Activated T-helper 1 cell treated with anti-CD3 and anti-CD28 coated beads, Interleukin-12 subunit alpha, Interleukin-12 subunit beta, Interleukin-2, Interleukin-4 antibody, amounts not matched to agents 30 ng/mL and 10 ng/mL and 1 ng/mL, durations not matched to agents 14 hours and 24 hours and 36 hours (primary cell): Measurements from ENCODE around the gene ELF2. TPM values are rescaled to one million over a fixed set of nuclear protein-coding genes. Genes with fewer than 3 reads are reported as not detected.
"Not testable (repeated sequence)": the region's sequence is repeated elsewhere in the genome, so short reads cannot be mapped to it uniquely, and the experiment has no call there.

Source experiments
- DNase-seq: peaks from one replicate; pipeline ENCODE4 v3.0.0; 2021; ENCODE audit warnings: low spot score
- H3K27ac Mint-ChIP-seq: one replicate; pipeline ENCODE4 v1.8.0; 2021; ENCODE audit warnings: mild to moderate bottlenecking, mixed read lengths
- H3K27me3 Mint-ChIP-seq: one replicate; pipeline ENCODE4 v1.8.0; 2022; ENCODE audit warnings: mild to moderate bottlenecking, moderate library complexity, mixed read lengths; ENCODE audit not compliant: insufficient read depth
- H3K36me3 Mint-ChIP-seq: one replicate; pipeline ENCODE4 v1.8.0; 2021; ENCODE audit warnings: low read depth, mixed read lengths
- H3K4me1 Mint-ChIP-seq: one replicate; pipeline ENCODE4 v1.8.0; 2021; ENCODE audit warnings: low read depth, mixed read lengths
- H3K4me3 Mint-ChIP-seq: one replicate; pipeline ENCODE4 v1.8.0; 2021; ENCODE audit warnings: mild to moderate bottlenecking, moderate library complexity, mixed read lengths
- H3K9me3 Mint-ChIP-seq: one replicate; pipeline ENCODE4 v1.8.0; 2021; ENCODE audit warnings: mixed read lengths
- intact Hi-C: fragments of 100-400 bp; cut with micrococcal nuclease; formaldehyde crosslinking; loops from one replicate; pipeline ENCODE4 v1.15.1; 2024
- total RNA-seq: library from RNA; stranded (reverse); gene quantifications from 2 replicates; pipeline ENCODE4 v1.2.3, GENCODE V29; 2022

Gene ELF2
- total RNA-seq, 1 donor from 2014 or later, result 26.3 TPM

- Mint-ChIP-seq H3K9me3 (no peaks in the 10 kb centered on the region), H3K27me3 (no peaks in the 10 kb centered on the region), H3K4me1 (peaks cover 9% of the 10 kb centered on the region), H3K27ac (no peak overlapping the region), H3K4me3 (no peak overlapping the region), H3K36me3 (peaks cover 8% of the 10 kb centered on the region)
- no peak for DNase-seq
- intact Hi-C loops, result no loop called here
Measured at GRCh38 chr4:139035650-139036049, 141.4 kb downstream of the ELF2 start.

- Mint-ChIP-seq H3K9me3 (no peaks in the 10 kb centered on the region), H3K4me3 (no peak overlapping the region), H3K4me1 (peaks cover 15% of the 10 kb centered on the region), H3K27ac (no peak overlapping the region), H3K36me3 (peaks cover 6% of the 10 kb centered on the region), H3K27me3 (no peaks in the 10 kb centered on the region)
- intact Hi-C loops, result loop anchor here (1.0 to 2.0 kb wide), 6 partner anchors 12 to 270 kb away; partner anchors contain the start of genes ELF2 and NAA15
- peak; percentile 55 for DNase-seq
Measured at GRCh38 chr4:139030614-139031235, 146.3 kb downstream of the ELF2 start.

- not testable (repeated sequence) for H3K36me3 Mint-ChIP-seq, DNase-seq, H3K27ac Mint-ChIP-seq, H3K27me3 Mint-ChIP-seq, H3K9me3 Mint-ChIP-seq, H3K4me3 Mint-ChIP-seq
- peaks cover 20% of the 10 kb centered on the region for H3K4me1 Mint-ChIP-seq
- intact Hi-C loops, result loop anchor here (1.0 to 2.0 kb wide), 6 partner anchors 12 to 271 kb away; partner anchors contain the start of genes ELF2 and NAA15
Measured at GRCh38 chr4:139029866-139030363, 147.1 kb downstream of the ELF2 start.

DNA sequence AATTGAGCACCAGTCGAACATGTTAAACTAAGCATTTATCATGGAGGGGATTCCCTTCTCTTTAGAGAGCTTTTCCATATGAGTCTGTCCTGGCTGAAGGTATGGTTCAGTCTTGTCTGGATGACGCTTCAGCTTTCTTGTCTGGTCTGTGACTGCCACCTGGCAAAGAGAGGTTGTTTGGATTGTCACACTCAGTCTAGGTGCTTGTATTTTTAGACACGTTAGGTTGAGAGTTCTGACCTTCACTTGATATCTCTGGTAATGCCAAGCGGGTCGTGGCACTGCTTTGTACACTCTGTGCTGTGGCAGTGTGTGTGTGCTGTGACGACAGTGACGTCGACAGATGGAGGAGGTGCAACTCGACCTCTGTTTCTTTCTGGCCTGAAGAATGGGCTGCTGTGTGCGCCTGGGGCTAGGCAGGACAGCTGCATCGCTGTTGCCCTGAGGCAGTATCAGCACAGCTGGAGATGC lies 148.8 kb downstream of the ELF2 start:
- Mint-ChIP-seq H3K27me3 (no peaks in the 10 kb centered on the region), H3K27ac (no peak overlapping the region), H3K9me3 (no peaks in the 10 kb centered on the region), H3K36me3 (peaks cover 5% of the 10 kb centered on the region), H3K4me1 (peaks cover 20% of the 10 kb centered on the region), H3K4me3 (no peak overlapping the region)
- intact Hi-C loops, result no loop called here
- DNase-seq, result no peak

GRCh38 chr4:139027776-139028175 lies 149.2 kb downstream of the ELF2 start:
- no peak overlapping the region for H3K27ac Mint-ChIP-seq
- H3K4me1 Mint-ChIP-seq, result peaks cover 20% of the 10 kb centered on the region
- H3K36me3 Mint-ChIP-seq, result peaks cover 7% of the 10 kb centered on the region
- H3K27me3 Mint-ChIP-seq, result no peaks in the 10 kb centered on the region
- H3K9me3 Mint-ChIP-seq, result no peaks in the 10 kb centered on the region
- H3K4me3 Mint-ChIP-seq, result no peak overlapping the region
- intact Hi-C loops, result no loop called here
- DNase-seq, result no peak

GRCh38 chr4:139025841-139026240 lies 151.2 kb downstream of the ELF2 start:
- DNase-seq, result no peak
- intact Hi-C loops, result no loop called here
- Mint-ChIP-seq H3K27ac (no peak overlapping the region), H3K4me1 (peaks cover 13% of the 10 kb centered on the region), H3K27me3 (no peaks in the 10 kb centered on the region), H3K4me3 (no peak overlapping the region), H3K9me3 (no peaks in the 10 kb centered on the region), H3K36me3 (peaks cover 9% of the 10 kb centered on the region)

DNA sequence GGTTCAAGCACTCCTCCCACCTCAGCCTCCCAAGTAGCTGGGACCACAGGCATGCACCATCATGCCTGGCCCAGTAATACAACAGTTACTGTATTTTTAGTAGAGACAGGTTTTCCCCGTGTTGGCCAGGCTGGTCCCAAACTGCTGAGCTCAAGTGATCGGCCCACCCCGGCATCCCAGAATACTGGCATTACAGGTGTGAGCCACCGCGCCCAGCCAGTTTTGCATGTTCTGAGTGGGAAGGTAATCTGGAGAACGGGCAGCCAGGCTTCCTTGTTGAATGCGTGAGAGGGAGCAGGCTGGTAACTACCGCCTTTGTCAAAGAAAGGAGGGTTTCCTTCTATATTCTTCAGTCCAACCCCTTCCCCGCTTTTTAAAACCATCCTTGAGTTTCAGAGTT lies 152.3 kb downstream of the ELF2 start:
- Mint-ChIP-seq H3K4me1 (peaks cover 14% of the 10 kb centered on the region), H3K4me3 (no peak overlapping the region), H3K27me3 (no peaks in the 10 kb centered on the region), H3K27ac (no peak overlapping the region), H3K9me3 (no peaks in the 10 kb centered on the region), H3K36me3 (peaks cover 12% of the 10 kb centered on the region)
- DNase-seq, result no peak
- intact Hi-C loops, result no loop called here

DNA sequence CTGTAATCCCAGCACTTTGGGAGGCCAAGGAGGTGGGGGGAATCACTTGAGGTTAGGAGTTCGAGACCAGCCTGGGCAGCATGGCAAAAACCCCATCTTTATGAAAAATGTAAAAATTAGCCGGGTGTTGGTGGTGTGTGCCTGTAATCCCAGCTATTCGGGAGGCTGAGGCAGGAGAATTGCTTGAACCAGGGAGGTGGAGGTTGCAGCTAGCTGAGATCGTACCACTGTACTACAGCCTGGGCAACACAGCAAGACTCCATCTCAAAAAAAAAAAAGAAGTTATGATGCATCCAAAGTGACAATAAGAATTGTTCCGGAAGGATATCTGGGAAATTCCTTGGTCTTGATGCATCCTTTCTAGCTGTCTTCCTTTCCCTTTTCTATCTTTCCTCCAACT lies 154.2 kb downstream of the ELF2 start:
- H3K4me3 Mint-ChIP-seq, result no peak overlapping the region
- H3K36me3 Mint-ChIP-seq, result peaks cover 19% of the 10 kb centered on the region
- H3K27ac Mint-ChIP-seq, result no peak overlapping the region
- DNase-seq, result no peak
- H3K27me3 Mint-ChIP-seq, result no peaks in the 10 kb centered on the region
- H3K4me1 Mint-ChIP-seq, result peaks cover 32% of the 10 kb centered on the region
- no peaks in the 10 kb centered on the region for H3K9me3 Mint-ChIP-seq
- intact Hi-C loops, result no loop called here

GRCh38 chr4:139021071-139021470 lies 155.9 kb downstream of the ELF2 start:
- DNase-seq, H3K4me3 Mint-ChIP-seq, intact Hi-C loops, H3K27me3 Mint-ChIP-seq, H3K9me3 Mint-ChIP-seq, H3K27ac Mint-ChIP-seq: not testable (repeated sequence)
- H3K36me3 Mint-ChIP-seq, result peaks cover 19% of the 10 kb centered on the region
- peaks cover 33% of the 10 kb centered on the region for H3K4me1 Mint-ChIP-seq

GRCh38 chr4:139020384-139020783 lies 156.6 kb downstream of the ELF2 start:
- no peak for DNase-seq
- Mint-ChIP-seq H3K9me3 (no peaks in the 10 kb centered on the region), H3K36me3 (peaks cover 19% of the 10 kb centered on the region), H3K4me1 (peaks cover 32% of the 10 kb centered on the region), H3K27ac (no peak overlapping the region), H3K27me3 (no peaks in the 10 kb centered on the region), H3K4me3 (no peak overlapping the region)
- intact Hi-C loops, result no loop called here

- peaks cover 19% of the 10 kb centered on the region for H3K36me3 Mint-ChIP-seq
- H3K27ac Mint-ChIP-seq, result no peak overlapping the region
- intact Hi-C loops, result loop anchor here (1.0 to 10.0 kb wide), 3 partner anchors 11 to 638 kb away; no protein-coding TSS in a partner anchor
- peak overlapping the region; percentile 30 for H3K4me3 Mint-ChIP-seq
- H3K27me3 Mint-ChIP-seq, result no peaks in the 10 kb centered on the region
- DNase-seq, result no peak
- H3K4me1 Mint-ChIP-seq, result peaks cover 39% of the 10 kb centered on the region
- H3K9me3 Mint-ChIP-seq, result no peaks in the 10 kb centered on the region
Measured at GRCh38 chr4:139018971-139019758, 157.9 kb downstream of the ELF2 start.

DNA sequence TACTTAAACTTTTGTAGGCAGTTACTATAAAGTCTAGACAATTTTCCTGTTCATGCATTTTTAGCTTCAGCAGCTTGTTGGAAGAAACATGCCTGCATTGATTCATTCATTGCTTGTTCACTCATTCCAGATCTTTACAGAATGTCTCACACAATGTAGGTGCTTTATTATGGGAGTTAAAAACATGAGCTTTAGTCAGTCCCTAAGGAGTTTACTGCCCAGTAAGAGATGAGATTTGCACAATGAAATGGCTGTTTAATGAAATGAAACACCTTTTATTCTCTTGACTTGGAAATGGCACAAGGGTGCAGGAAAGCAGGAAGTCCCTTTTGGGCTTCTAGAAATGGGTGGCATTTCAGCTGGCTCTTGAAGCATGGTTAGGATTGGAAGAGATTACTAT lies 158.5 kb downstream of the ELF2 start:
- intact Hi-C loops, result loop anchor here (1.0 to 10.0 kb wide), 3 partner anchors 12 to 639 kb away; no protein-coding TSS in a partner anchor
- DNase-seq, result no peak
- Mint-ChIP-seq H3K27ac (no peak overlapping the region), H3K9me3 (no peaks in the 10 kb centered on the region), H3K27me3 (no peaks in the 10 kb centered on the region), H3K36me3 (peaks cover 19% of the 10 kb centered on the region), H3K4me1 (peaks cover 44% of the 10 kb centered on the region), H3K4me3 (peak overlapping the region; percentile 30)

DNA sequence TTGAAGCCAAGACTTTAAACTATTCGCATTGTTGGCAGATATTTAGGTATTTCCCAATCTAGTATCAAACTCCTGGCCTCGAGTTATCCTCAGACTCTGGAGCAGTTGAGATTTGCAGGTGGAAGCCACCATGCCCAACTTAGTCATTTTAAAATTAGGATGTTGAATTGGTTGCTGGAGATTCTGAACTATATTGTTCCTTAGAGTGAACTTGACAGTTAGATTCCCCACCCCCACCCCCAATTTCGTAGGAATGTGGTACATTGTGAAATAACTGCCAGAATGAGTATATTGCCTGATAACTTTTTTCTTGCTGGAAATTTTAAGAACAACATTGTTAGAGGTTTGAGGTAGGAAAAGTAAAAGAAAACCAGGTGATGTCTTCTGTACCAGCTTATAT lies 159.2 kb downstream of the ELF2 start:
- no peaks in the 10 kb centered on the region for H3K27me3 Mint-ChIP-seq
- H3K27ac Mint-ChIP-seq, result no peak overlapping the region
- peaks cover 44% of the 10 kb centered on the region for H3K4me1 Mint-ChIP-seq
- H3K36me3 Mint-ChIP-seq, result peaks cover 16% of the 10 kb centered on the region
- no peak for DNase-seq
- intact Hi-C loops, result loop anchor here (1.0 to 10.0 kb wide), 3 partner anchors 12 to 639 kb away; no protein-coding TSS in a partner anchor
- peak overlapping the region; percentile 30 for H3K4me3 Mint-ChIP-seq
- H3K9me3 Mint-ChIP-seq, result no peaks in the 10 kb centered on the region
